ENCODE results near the gene SULF2. TPM values are rescaled to one million over a fixed set of nuclear protein-coding genes. Genes with fewer than 3 reads are reported as not detected.

Gene SULF2
- total RNA-seq, 1 experiment from 2014 or later, result 52.0 TPM

GRCh38 chr20:47696856-47697255 lies 88.4 kb downstream of the SULF2 start:
- no peak for DNase-seq
- Histone ChIP-seq H3K27me3 (ENCODE audit: control insufficient read depth, insufficient read depth, low read length) (no peaks in the 10 kb centered on the region), H3K4me3 (ENCODE audit: insufficient read depth, low read depth, low read length) (no peak overlapping the region), H3K36me3 (replicated peaks; ENCODE audit: control insufficient read depth, insufficient read depth, low read length) (no peaks in the 10 kb centered on the region; the same call in 1 of the 2 replicates)

GRCh38 chr20:47694021-47694818 lies 91.1 kb downstream of the SULF2 start:
- Histone ChIP-seq H3K36me3 (replicated peaks; ENCODE audit: control insufficient read depth, insufficient read depth, low read length) (no peaks in the 10 kb centered on the region), H3K4me3 (ENCODE audit: insufficient read depth, low read depth, low read length) (no peak overlapping the region), H3K27me3 (ENCODE audit: control insufficient read depth, insufficient read depth, low read length) (no peaks in the 10 kb centered on the region)
- no peak for DNase-seq

- Histone ChIP-seq H3K27me3 (ENCODE audit: control insufficient read depth, insufficient read depth, low read length) (no peaks in the 10 kb centered on the region), H3K36me3 (replicated peaks; ENCODE audit: control insufficient read depth, insufficient read depth, low read length) (no peaks in the 10 kb centered on the region), H3K4me3 (ENCODE audit: insufficient read depth, low read depth, low read length) (no peak overlapping the region)
- DNase-seq, result no peak
These were observed 93.7 kb downstream of the SULF2 start for GRCh38 chr20:47691625-47692024.

GRCh38 chr20:47689731-47690130 lies 95.5 kb downstream of the SULF2 start:
- Histone ChIP-seq H3K27me3 (ENCODE audit: control insufficient read depth, insufficient read depth, low read length) (no peaks in the 10 kb centered on the region), H3K4me3 (ENCODE audit: insufficient read depth, low read depth, low read length) (no peak overlapping the region), H3K36me3 (replicated peaks; ENCODE audit: control insufficient read depth, insufficient read depth, low read length) (no peaks in the 10 kb centered on the region)
- no peak for DNase-seq

GRCh38 chr20:47688385-47689381 lies 96.6 kb downstream of the SULF2 start:
- Histone ChIP-seq H3K36me3 (replicated peaks; ENCODE audit: control insufficient read depth, insufficient read depth, low read length) (no peaks in the 10 kb centered on the region), H3K4me3 (ENCODE audit: insufficient read depth, low read depth, low read length) (no peak overlapping the region), H3K27me3 (ENCODE audit: control insufficient read depth, insufficient read depth, low read length) (no peaks in the 10 kb centered on the region)
- DNase-seq, result peak; percentile 82

- H3K4me3 ChIP-seq (ENCODE audit: insufficient read depth, low read depth, low read length), result no peak overlapping the region
- no peaks in the 10 kb centered on the region; the same call in 1 of the 2 replicates for H3K36me3 ChIP-seq (replicated peaks; ENCODE audit: control insufficient read depth, insufficient read depth, low read length)
- DNase-seq, result no peak
- no peaks in the 10 kb centered on the region for H3K27me3 ChIP-seq (ENCODE audit: control insufficient read depth, insufficient read depth, low read length)
These were observed 97.9 kb downstream of the SULF2 start for GRCh38 chr20:47687095-47687987.

- H3K27me3 ChIP-seq (ENCODE audit: control insufficient read depth, insufficient read depth, low read length), result no peaks in the 10 kb centered on the region
- no peak for DNase-seq
- no peaks in the 10 kb centered on the region; the same call in 1 of the 2 replicates for H3K36me3 ChIP-seq (replicated peaks; ENCODE audit: control insufficient read depth, insufficient read depth, low read length)
- no peak overlapping the region for H3K4me3 ChIP-seq (ENCODE audit: insufficient read depth, low read depth, low read length)
These were observed 98.7 kb downstream of the SULF2 start for GRCh38 chr20:47686545-47686944.

- Histone ChIP-seq H3K36me3 (replicated peaks; ENCODE audit: control insufficient read depth, insufficient read depth, low read length) (no peaks in the 10 kb centered on the region; the same call in 1 of the 2 replicates), H3K4me3 (ENCODE audit: insufficient read depth, low read depth, low read length) (no peak overlapping the region)
These were observed 100.8 kb downstream of the SULF2 start for GRCh38 chr20:47684306-47685080.

GRCh38 chr20:47682916-47683315 lies 102.4 kb downstream of the SULF2 start:
- Histone ChIP-seq H3K27me3 (ENCODE audit: control insufficient read depth, insufficient read depth, low read length) (no peaks in the 10 kb centered on the region), H3K4me3 (ENCODE audit: insufficient read depth, low read depth, low read length) (no peak overlapping the region), H3K36me3 (replicated peaks; ENCODE audit: control insufficient read depth, insufficient read depth, low read length) (no peaks in the 10 kb centered on the region; the same call in 1 of the 2 replicates)
- no peak for DNase-seq

More at GRCh38 chr20:47684306-47685080, 100.8 kb downstream of the SULF2 start:
- no peaks in the 10 kb centered on the region for H3K27me3 ChIP-seq (ENCODE audit: control insufficient read depth, insufficient read depth, low read length)
- no peak for DNase-seq

GRCh38 chr20:47682028-47682783 lies 103.1 kb downstream of the SULF2 start:
- DNase-seq, result no peak
- Histone ChIP-seq H3K36me3 (replicated peaks; ENCODE audit: control insufficient read depth, insufficient read depth, low read length) (no peaks in the 10 kb centered on the region; the same call in 1 of the 2 replicates), H3K4me3 (ENCODE audit: insufficient read depth, low read depth, low read length) (no peak overlapping the region), H3K27me3 (ENCODE audit: control insufficient read depth, insufficient read depth, low read length) (no peaks in the 10 kb centered on the region)

GRCh38 chr20:47680804-47681529 lies 104.3 kb downstream of the SULF2 start:
- DNase-seq, result no peak
- Histone ChIP-seq H3K4me3 (ENCODE audit: insufficient read depth, low read depth, low read length) (no peak overlapping the region), H3K36me3 (replicated peaks; ENCODE audit: control insufficient read depth, insufficient read depth, low read length) (no peaks in the 10 kb centered on the region; the same call in 1 of the 2 replicates), H3K27me3 (ENCODE audit: control insufficient read depth, insufficient read depth, low read length) (no peaks in the 10 kb centered on the region)

- Histone ChIP-seq H3K36me3 (replicated peaks; ENCODE audit: control insufficient read depth, insufficient read depth, low read length) (no peaks in the 10 kb centered on the region; the same call in none of the 2 replicates), H3K27me3 (ENCODE audit: control insufficient read depth, insufficient read depth, low read length) (no peaks in the 10 kb centered on the region), H3K4me3 (ENCODE audit: insufficient read depth, low read depth, low read length) (no peak overlapping the region)
- no peak for DNase-seq
These were observed 105.8 kb downstream of the SULF2 start for GRCh38 chr20:47679462-47679861.

All from H7 (cell line).